ENCODE data around the gene CLTC. TPM values are rescaled to one million over a fixed set of nuclear protein-coding genes. Genes with fewer than 3 reads are reported as not detected.

CLTC gene
- total and polyA plus RNA-seq, 2 experiments from 2014 or later = 98.5 to 342 TPM

DNA sequence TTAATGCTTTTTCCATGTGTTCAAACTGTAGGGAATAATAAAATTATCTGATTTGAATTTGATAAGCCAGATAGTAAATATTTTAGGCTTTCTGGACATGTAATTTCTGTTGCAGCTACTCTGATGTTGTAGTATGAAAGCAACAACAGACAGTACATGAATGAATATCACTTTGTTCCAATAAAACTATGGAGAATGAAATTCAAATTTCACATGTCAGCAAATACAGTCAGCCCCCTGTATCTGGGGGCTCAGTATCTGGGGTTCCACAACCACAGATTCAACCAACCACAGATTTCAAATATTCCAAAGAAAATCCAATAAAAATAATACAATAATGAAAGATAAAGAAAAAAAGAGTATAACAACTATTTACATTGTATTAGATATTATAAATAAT is 8.2 kb upstream of the CLTC start:
- no peaks in the 10 kb centered on the region for H3K9me3 ChIP-seq (ENCODE audit: low read depth)
- no peak overlapping the region for H3K4me3 ChIP-seq
- H3K79me2 ChIP-seq = no peaks in the 10 kb centered on the region
- no peaks in the 10 kb centered on the region for H3K27me3 ChIP-seq
- DNase-seq (ENCODE audit: low spot score) = no peak
- peaks cover 4% of the 10 kb centered on the region for H3K4me1 ChIP-seq (ENCODE audit: insufficient read depth)
- no peaks in the 10 kb centered on the region for H3K9me2 ChIP-seq (replicated peaks; ENCODE audit: insufficient read depth)
- no peaks in the 10 kb centered on the region for H4K20me1 ChIP-seq (ENCODE audit: insufficient read depth, poor library complexity, severe bottlenecking)
- H3K27ac ChIP-seq = no peak overlapping the region
- no peak for TF ChIP-seq EZH2phosphoT487 (IDR thresholded peaks at IDR 0.05; ENCODE audit: low read depth, severe bottlenecking, unreplicated experiment)
- TF ChIP-seq, protein P1, sequence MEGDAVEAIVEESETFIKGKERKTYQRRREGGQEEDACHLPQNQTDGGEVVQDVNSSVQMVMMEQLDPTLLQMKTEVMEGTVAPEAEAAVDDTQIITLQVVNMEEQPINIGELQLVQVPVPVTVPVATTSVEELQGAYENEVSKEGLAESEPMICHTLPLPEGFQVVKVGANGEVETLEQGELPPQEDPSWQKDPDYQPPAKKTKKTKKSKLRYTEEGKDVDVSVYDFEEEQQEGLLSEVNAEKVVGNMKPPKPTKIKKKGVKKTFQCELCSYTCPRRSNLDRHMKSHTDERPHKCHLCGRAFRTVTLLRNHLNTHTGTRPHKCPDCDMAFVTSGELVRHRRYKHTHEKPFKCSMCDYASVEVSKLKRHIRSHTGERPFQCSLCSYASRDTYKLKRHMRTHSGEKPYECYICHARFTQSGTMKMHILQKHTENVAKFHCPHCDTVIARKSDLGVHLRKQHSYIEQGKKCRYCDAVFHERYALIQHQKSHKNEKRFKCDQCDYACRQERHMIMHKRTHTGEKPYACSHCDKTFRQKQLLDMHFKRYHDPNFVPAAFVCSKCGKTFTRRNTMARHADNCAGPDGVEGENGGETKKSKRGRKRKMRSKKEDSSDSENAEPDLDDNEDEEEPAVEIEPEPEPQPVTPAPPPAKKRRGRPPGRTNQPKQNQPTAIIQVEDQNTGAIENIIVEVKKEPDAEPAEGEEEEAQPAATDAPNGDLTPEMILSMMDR (IDR thresholded peaks at IDR 0.05; ENCODE audit: poor library complexity) = no peak
- no peak for TF ChIP-seq EZH2 (IDR thresholded peaks at IDR 0.05; ENCODE audit: borderline replicate concordance)
- H3K4me2 ChIP-seq = no peak overlapping the region
- H3K36me3 ChIP-seq (replicated peaks; ENCODE audit: insufficient read depth, low read depth) = no peaks in the 10 kb centered on the region
- no peak overlapping the region for H2AFZ ChIP-seq

DNA sequence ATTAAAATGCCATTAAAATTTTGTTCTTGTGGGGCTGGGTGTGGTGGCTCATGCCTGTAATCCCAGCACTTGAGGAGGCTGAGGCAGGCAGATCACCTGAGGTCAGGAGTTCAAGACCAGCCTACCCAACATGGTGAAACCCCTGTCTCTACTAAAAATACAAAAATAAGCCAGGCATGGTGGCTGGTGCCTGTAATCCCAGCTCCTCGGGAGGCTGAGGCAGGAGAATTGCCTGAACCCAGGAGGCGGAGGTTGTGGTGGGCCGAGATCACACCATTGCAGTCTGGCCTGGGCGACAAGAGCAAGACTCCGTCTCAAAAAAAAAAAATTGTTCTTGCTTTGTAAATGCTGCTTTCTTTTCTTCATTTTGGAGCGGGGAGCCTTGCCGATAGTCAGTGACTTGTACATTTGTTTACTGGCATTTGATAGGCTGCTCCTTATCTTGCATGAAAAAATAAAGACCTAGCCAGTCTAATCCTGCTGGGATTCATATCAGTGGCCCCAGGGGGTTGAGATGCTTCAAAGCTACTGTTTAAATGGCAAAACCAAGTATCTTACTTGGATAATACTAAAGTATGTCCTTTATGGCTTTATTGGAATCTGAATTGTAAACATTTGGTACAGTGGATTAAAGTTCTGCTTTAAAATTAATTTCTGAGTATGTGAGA is 3.3 kb upstream of the CLTC start:
- no peak for DNase-seq (ENCODE audit: low spot score)
- WGBS (ENCODE audit: low lambda C conversion rate, missing lambda C conversion rate) = 77% methylated on average over 7 of the region's 7 CpGs
- no peak overlapping the region for H3K4me3 ChIP-seq
- H3K4me2 ChIP-seq = peak overlapping the region; percentile 86
- H3K79me2 ChIP-seq = peaks cover 27% of the 10 kb centered on the region
- H3K27ac ChIP-seq = peak overlapping the region; percentile 31
- H2AFZ ChIP-seq = no peak overlapping the region
- TF ChIP-seq EZH2phosphoT487 (IDR thresholded peaks at IDR 0.05; ENCODE audit: low read depth, severe bottlenecking, unreplicated experiment) = no peak
- TF ChIP-seq, protein P1 (IDR thresholded peaks at IDR 0.05; ENCODE audit: poor library complexity) = no peak
- TF ChIP-seq EZH2 (IDR thresholded peaks at IDR 0.05; ENCODE audit: borderline replicate concordance) = no peak
- no peaks in the 10 kb centered on the region for H3K9me3 ChIP-seq (ENCODE audit: low read depth)
- H3K27me3 ChIP-seq = no peaks in the 10 kb centered on the region
- no peaks in the 10 kb centered on the region for H3K36me3 ChIP-seq (replicated peaks; ENCODE audit: insufficient read depth, low read depth)
- peaks cover 19% of the 10 kb centered on the region for H3K4me1 ChIP-seq (ENCODE audit: insufficient read depth)
- H4K20me1 ChIP-seq (ENCODE audit: insufficient read depth, poor library complexity, severe bottlenecking) = peaks cover 8% of the 10 kb centered on the region
- no peaks in the 10 kb centered on the region for H3K9me2 ChIP-seq (replicated peaks; ENCODE audit: insufficient read depth)

DNA sequence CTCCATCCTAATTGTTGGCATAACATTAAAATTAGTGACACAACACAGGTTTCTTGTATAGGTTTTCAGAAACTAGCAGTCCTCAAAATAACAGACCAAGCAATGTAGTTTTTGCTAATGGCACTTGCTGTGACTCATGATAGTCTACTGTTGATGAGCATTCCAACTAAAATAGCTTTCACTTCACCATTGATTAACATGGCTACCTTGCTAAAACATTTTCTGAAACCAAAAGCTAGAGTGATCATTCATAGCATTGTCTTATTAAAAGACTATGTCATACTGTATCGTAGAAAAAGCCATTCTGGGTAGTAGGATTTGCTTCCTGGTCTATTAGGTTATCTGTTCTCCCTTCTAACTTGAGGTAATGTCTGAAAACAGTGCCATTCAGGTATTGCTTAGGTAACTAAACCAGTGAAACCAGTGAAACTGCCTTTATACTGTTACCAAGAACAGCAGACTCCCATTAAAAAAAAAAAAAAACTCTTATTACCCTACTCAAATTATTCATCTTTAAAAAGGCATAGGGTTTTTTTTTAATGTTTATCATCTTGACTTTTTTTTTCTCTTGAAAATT is 2.5 kb upstream of the CLTC start:
- Histone ChIP-seq H3K4me1 (ENCODE audit: insufficient read depth) (peaks cover 28% of the 10 kb centered on the region), H3K27me3 (no peaks in the 10 kb centered on the region), H3K9me3 (ENCODE audit: low read depth) (no peaks in the 10 kb centered on the region), H2AFZ (no peak overlapping the region), H3K36me3 (replicated peaks; ENCODE audit: insufficient read depth, low read depth) (no peaks in the 10 kb centered on the region), H3K79me2 (peaks cover 36% of the 10 kb centered on the region), H3K4me3 (no peak overlapping the region), H3K9me2 (replicated peaks; ENCODE audit: insufficient read depth) (no peaks in the 10 kb centered on the region), H3K4me2 (peak overlapping the region; percentile 86), H4K20me1 (ENCODE audit: insufficient read depth, poor library complexity, severe bottlenecking) (peaks cover 16% of the 10 kb centered on the region), H3K27ac (peak overlapping the region; percentile 95)
- peak; percentile 12 for DNase-seq (ENCODE audit: low spot score)
- WGBS (ENCODE audit: low lambda C conversion rate, missing lambda C conversion rate) = 67% methylated on average over 1 of the region's 1 CpG
- TF ChIP-seq, protein P1 (IDR thresholded peaks at IDR 0.05; ENCODE audit: poor library complexity) = no peak
- TF ChIP-seq EZH2 (IDR thresholded peaks at IDR 0.05; ENCODE audit: borderline replicate concordance) (no peak), EZH2phosphoT487 (IDR thresholded peaks at IDR 0.05; ENCODE audit: low read depth, severe bottlenecking, unreplicated experiment) (no peak)

Data from hepatocyte (in vitro differentiated cells).